Thymus (tissue), 11 donors: ENCODE measurements around the gene EEF1A2. TPM values are rescaled to one million over a fixed set of nuclear protein-coding genes. Genes with fewer than 3 reads are reported as not detected.

Experiments
- DNase-seq, 9 donors: peaks; one replicate each; pipeline ENCODE4 v3.0.0-alpha.2; 2013; ENCODE audit warnings: low spot score in 9 of 9, low read depth in 6 of 9, missing footprints in 1 of 9
- H3K27ac ChIP-seq, 2 donors: one replicate each; pipeline ENCODE4 v1.5.1; 2013; ENCODE audit warnings: control low read depth in 1 of 2, low read depth in 1 of 2, low read length in 1 of 2, mild to moderate bottlenecking in 1 of 2, moderate library complexity in 1 of 2
- H3K27me3 ChIP-seq, 2 donors: one replicate each; pipeline ENCODE4 v1.5.1; 2013; ENCODE audit warnings: low read length in 1 of 2; ENCODE audit not compliant: control insufficient read depth in 2 of 2, insufficient read depth in 1 of 2
- H3K36me3 ChIP-seq, 2 donors: one replicate each; pipeline ENCODE4 v1.5.1; 2013; ENCODE audit warnings: low read length in 1 of 2, mild to moderate bottlenecking in 1 of 2, moderate library complexity in 1 of 2; ENCODE audit not compliant: control insufficient read depth in 2 of 2, insufficient read depth in 2 of 2
- H3K4me1 ChIP-seq, 2 donors: one replicate each; pipeline ENCODE4 v1.5.1; 2013; ENCODE audit warnings: low read length in 2 of 2; ENCODE audit not compliant: control insufficient read depth in 2 of 2, insufficient read depth in 2 of 2
- H3K4me3 ChIP-seq, 2 donors: one replicate each; pipeline ENCODE4 v1.5.1; 2013; ENCODE audit warnings: low read length in 2 of 2, control low read depth in 1 of 2, mild to moderate bottlenecking in 1 of 2
- H3K9me3 ChIP-seq, 2 donors: one replicate each; pipeline ENCODE4 v1.5.1; 2013; ENCODE audit warnings: low read length in 1 of 2, mild to moderate bottlenecking in 1 of 2; ENCODE audit not compliant: control insufficient read depth in 2 of 2, insufficient read depth in 1 of 2
- WGBS: extraction: QIAGEN DNeasy Blood & Tissue Kit; methylation state at CpG from one replicate; pipeline ENCODE4 v1.1.7; 2013; 5-methylcytosine and 5-hydroxymethylcytosine counted together
- polyA plus RNA-seq: library from polyadenylated mRNA; stranded (reverse); fragments of 200-250 nt; gene quantifications from one replicate; pipeline ENCODE4 v1.2.3, GENCODE V29; 2013
- total RNA-seq: library from RNA; stranded (reverse); fragments of 120-200 nt; gene quantifications from one replicate; pipeline ENCODE4 v1.2.4, GENCODE V29; 2013
- donor health status: healthy.

The EEF1A2 gene
- total and polyA plus RNA-seq, 2 donors, result 0.19 to 2.2 TPM

DNA sequence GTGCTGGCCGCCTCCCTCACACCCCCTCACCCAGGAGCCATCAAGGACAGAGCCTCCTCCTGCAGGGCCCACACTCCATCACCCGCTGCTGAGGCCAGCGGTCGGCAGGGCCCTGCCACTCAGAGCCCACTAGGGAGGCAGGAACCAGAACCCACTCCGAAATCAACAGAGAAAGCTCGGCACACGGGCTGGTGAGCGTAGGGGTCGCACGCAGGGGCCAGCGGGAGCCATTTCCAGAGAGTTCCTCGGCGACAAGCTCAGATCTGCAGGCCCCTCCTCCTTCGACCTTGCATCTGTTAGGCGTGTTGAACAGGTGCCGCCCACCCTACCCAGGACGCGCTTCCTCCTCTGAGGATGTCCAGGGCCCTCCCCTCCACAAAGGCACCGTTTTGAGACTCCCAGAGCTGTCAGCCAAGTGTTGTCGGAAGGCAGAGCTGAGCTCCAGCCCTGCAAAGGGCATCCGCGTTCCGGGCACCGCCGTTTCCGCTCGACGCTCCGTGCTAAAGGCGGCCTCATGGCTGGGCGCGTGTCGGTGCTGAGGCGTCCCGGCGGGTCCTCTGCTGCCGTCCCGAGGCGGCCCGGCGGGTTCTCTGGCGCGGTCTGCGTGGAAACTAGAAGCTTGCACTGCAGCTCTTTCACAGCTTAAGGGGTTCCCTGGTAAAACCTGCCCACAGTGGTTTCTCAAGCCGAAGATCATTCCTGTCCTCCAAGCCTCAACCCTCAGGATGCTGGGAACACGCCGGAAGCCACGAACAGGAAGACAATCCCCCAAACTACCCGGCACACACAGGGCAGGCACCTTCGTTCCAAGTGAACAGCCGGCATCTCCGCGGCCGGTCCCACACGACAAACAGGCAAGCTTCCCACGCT is 33.3 kb downstream of the EEF1A2 start:
- Histone ChIP-seq H3K27ac (no peak overlapping the region), H3K4me3 (no peak overlapping the region), H3K9me3 (no peaks in the 10 kb centered on the region), H3K27me3 (peaks cover 13 to 63% of the 10 kb centered on the region in 2 donors), H3K4me1 (no peaks in the 10 kb centered on the region), H3K36me3 (no peaks in the 10 kb centered on the region)
- WGBS, result 82% methylated on average over 56 of the region's 56 CpGs
- no peak for DNase-seq

DNA sequence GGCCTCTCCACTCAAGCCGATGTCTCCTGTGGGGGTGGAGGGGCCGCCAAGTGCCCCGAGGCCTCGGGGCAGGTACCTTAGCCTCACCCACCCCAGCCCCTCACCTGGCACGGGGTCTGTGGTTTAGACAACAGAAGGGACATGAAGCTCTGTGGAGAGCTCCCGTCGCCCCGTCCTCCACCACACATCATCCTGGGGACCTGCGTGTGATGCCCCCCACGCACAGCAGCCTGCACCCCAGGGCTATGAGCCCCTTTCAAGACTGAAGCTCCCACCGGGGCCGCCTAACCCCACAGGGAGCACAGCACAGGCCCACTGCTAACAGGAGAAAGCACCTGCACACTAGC is 34.6 kb downstream of the EEF1A2 start:
- no peak for DNase-seq

DNA sequence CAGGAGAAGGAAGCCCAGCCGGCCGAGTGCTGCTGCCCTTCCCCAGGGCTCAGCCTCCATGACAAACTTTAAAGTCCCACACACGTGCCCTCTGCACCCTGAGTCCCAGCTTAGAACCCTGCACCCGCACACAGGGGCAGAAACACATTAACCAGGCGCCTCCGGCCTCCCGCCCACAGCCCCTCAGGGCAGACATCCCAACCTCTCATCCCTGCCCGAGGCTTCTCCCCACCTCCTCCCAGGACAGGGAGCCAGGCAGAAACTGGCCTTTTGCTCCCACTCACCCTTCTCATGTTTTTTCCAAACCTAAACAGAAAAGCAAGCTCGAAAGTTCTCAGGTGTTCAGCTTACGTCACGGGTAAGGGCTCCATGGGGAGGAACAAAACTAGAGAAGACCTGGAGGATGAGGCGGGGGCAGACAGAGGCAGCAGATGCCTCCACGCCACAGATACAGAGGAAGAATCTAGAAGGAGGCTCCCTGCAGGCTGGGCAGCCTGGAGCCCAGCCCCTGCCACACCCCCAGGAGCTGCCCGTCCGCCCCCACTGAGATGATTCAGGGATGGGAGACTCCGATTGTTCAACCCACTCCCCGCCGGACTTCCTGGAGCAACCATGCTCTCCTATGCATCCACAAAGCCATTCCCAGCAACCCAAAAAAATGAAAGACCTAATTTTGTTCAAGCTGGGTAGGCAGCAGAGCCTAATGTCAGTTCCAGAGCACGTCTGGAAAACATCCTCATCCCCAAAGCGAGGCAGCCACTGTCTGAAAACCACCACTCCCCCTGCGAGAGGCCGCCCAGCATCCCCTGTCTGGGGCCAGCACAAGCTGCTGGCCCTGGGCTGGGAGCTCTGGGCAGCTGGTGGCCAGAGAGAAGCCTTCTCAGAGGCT is 35.2 kb downstream of the EEF1A2 start:
- DNase-seq, result no peak

More for the DNA sequence above, 34.6 kb downstream of the EEF1A2 start:
- no peak overlapping the region for H3K4me3 ChIP-seq
- peaks cover 4 to 49% of the 10 kb centered on the region in 2 donors for H3K27me3 ChIP-seq
- H3K4me1 ChIP-seq, result no peaks in the 10 kb centered on the region
- H3K27ac ChIP-seq, result no peak overlapping the region
- no peaks in the 10 kb centered on the region for H3K9me3 ChIP-seq
- no peaks in the 10 kb centered on the region for H3K36me3 ChIP-seq
- WGBS, result 89% methylated on average over 12 of the region's 12 CpGs

DNA sequence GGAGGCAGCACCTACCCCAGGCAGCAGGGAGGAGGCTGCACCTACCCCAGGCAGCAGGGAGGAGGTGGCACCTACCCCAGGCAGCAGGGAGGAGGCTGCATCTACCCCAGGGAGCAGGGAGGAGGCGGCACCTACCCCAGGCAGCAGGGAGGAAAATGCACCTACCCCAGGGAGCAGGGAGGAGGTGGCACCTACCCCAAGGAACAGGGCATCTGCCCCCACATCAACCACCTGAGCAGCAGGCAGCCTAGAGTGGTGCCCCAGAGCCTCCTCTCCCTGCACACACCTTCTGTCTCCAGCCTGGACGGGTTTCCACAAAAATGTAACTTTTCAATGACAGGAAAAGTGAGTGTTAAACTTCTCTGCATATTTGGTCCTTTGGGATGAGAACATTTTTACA is 36.6 kb downstream of the EEF1A2 start:
- Histone ChIP-seq H3K36me3 (no peaks in the 10 kb centered on the region), H3K4me3 (no peak overlapping the region), H3K27me3 (peaks cover 0 to 35% of the 10 kb centered on the region in 2 donors), H3K27ac (no peak overlapping the region), H3K4me1 (no peaks in the 10 kb centered on the region), H3K9me3 (no peaks in the 10 kb centered on the region)
- DNase-seq, result no peak
- whole genome bisulfite sequencing, result 79% methylated on average over 2 of the region's 2 CpGs

More for the DNA sequence above, 35.2 kb downstream of the EEF1A2 start:
- no peaks in the 10 kb centered on the region for H3K4me1 ChIP-seq
- H3K4me3 ChIP-seq, result no peak overlapping the region
- WGBS, result 80% methylated on average over 22 of the region's 22 CpGs
- no peaks in the 10 kb centered on the region for H3K9me3 ChIP-seq
- H3K27me3 ChIP-seq, result peaks cover 0 to 43% of the 10 kb centered on the region in 2 donors
- no peaks in the 10 kb centered on the region for H3K36me3 ChIP-seq
- no peak overlapping the region for H3K27ac ChIP-seq

DNA sequence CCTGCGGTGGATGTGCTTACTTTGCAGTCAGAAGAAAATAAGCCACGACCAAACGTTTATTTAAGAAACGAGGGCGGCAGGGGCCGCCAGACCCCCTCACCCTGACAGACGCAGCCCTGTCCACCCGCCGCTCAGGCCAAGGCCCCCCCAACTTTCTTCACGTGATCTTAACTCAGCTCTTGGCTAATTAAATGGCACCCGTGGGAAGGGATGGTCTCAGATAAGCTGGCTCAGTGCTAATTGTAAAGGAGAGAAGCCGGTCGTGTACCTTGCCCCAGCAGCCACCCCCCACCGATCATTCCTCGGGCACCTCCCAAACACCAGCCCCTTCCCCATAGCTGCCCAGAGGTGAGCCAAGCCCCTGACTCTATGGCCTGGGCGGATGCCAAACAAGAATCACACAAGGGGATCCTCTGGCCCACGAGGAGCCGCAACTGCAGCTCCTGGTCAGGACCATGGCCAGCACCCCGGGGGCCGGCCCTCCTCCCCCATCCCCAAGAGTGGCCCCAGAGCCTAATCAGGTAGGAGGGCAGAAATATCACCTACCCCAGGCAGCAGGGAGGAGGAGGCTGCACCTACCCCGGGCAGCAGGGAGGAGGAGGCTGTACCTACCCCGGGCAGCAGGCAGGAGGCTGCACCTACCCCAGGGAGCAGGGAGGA is 37.6 kb downstream of the EEF1A2 start:
- no peaks in the 10 kb centered on the region for H3K4me1 ChIP-seq
- H3K4me3 ChIP-seq, result no peak overlapping the region
- peaks cover 0 to 39% of the 10 kb centered on the region in 2 donors for H3K27me3 ChIP-seq
- DNase-seq, result peak in 2 of 9 donors; percentile 7 to 13
- no peaks in the 10 kb centered on the region for H3K36me3 ChIP-seq
- no peak overlapping the region for H3K27ac ChIP-seq
- 58% methylated on average over 22 of the region's 22 CpGs for WGBS
- no peaks in the 10 kb centered on the region for H3K9me3 ChIP-seq

DNA sequence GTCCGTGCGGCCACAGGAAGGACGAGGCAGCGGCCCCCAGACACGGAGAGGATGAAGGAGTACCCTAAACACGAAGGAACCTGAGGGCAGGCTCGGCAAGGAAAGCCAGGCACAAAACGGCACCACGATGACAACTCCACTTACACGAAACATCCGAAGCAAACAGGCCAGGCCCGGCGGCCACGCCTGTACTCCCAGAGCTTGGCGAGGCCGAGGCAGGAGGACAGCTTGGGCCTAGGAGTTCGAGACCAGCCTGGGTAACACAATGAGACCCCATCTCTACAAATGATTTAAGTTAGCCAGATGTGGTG is 39.9 kb downstream of the EEF1A2 start:
- H3K36me3 ChIP-seq, result no peaks in the 10 kb centered on the region
- peaks cover 0 to 2% of the 10 kb centered on the region in 2 donors for H3K4me1 ChIP-seq
- no peak overlapping the region for H3K4me3 ChIP-seq
- H3K9me3 ChIP-seq, result no peaks in the 10 kb centered on the region
- WGBS, result 96% methylated on average over 17 of the region's 17 CpGs
- no peak for DNase-seq
- peaks cover 6 to 52% of the 10 kb centered on the region in 2 donors for H3K27me3 ChIP-seq
- H3K27ac ChIP-seq, result no peak overlapping the region

DNA sequence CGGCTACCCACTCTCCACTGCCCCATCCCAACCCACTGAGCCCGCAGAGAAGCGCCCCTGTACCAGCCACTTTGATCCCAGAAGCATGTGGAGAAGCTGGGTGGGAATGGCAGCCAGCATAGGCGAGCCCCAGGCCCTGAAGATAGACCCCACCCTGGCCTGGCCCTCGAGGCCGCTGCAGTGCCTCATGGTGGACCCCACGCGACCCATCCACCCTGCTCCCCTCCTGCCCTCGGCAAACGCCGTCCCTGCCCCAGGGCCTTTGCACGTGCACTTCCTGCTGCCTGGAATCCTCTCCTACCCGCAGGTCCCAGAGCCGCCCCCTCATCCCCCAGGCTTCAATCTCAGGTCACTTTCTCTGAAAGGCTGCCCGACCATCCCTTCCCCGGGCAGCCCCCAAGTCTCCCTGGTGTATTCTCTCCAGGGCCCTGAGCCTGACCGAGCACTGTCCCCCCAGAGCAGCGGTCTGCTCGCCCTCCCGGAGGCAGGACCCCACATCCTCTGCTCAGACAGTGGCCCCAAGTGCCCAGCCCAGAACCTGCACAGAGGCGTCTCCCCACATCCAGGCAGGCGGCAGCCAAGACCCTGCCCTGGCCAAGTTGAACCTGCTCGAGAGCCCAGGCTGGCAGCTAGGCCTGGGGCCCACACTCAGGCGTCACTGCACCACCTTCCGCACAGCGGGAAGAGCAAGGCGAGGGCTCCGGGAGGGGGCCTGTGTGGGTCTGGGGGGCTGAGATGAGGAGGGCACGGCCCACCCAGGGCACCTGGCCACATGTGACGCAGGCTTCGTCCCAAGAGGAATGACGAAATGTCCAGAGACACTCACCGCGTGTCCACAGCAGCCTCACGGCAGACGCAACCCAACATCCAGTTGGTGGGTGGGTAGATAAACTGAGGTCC is 40.5 kb downstream of the EEF1A2 start:
- DNase-seq, result no peak
- no peak overlapping the region for H3K4me3 ChIP-seq
- H3K27me3 ChIP-seq, result peaks cover 10 to 54% of the 10 kb centered on the region in 2 donors
- no peaks in the 10 kb centered on the region for H3K9me3 ChIP-seq
- no peak overlapping the region for H3K27ac ChIP-seq
- H3K4me1 ChIP-seq, result peaks cover 0 to 2% of the 10 kb centered on the region in 2 donors
- no peaks in the 10 kb centered on the region for H3K36me3 ChIP-seq
- WGBS, result 97% methylated on average over 36 of the region's 36 CpGs

DNA sequence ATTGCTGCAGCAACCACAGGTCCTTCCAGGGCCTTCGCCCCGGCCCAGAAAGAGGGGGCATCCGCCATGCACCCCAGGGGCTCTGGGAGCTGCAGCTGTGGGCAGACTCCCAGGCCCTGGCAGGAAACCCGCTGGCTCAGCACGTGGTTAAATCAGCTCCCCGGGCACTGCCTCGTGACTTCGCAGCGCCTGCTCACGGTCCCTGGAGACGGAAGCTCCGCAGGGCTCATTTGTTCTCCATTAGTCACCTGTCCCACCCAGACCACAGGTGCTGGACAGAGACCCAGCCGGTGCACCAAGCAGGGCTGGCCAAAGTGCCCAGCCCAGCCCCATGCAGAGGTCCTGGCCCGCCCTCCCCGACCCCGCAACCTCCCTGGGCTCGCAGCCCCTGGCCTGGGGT is 41.1 kb downstream of the EEF1A2 start:
- H3K9me3 ChIP-seq, result no peaks in the 10 kb centered on the region
- H3K36me3 ChIP-seq, result no peaks in the 10 kb centered on the region
- WGBS, result 26% methylated on average over 17 of the region's 17 CpGs
- H3K4me1 ChIP-seq, result peaks cover 0 to 2% of the 10 kb centered on the region in 2 donors
- H3K27me3 ChIP-seq, result peaks cover 14 to 56% of the 10 kb centered on the region in 2 donors
- no peak for DNase-seq
- H3K27ac ChIP-seq, result no peak overlapping the region
- no peak overlapping the region for H3K4me3 ChIP-seq
